Measurements from ENCODE around the gene EDNRB.

The EDNRB gene

GRCh38 chr13:77872995-77873394 is 45.6 kb downstream of the EDNRB start:
- no peak for TF ChIP-seq CTCF (conservative IDR thresholded peaks at IDR 0.05; ENCODE audit: low read depth)
- POLR2A ChIA-PET (ENCODE audit: low non-redundant PET) = no interaction called here
- CTCF ChIA-PET = no interaction called here
- no peak for DNase-seq (ENCODE audit: low spot score)
- H3K27ac ChIP-seq = no peak overlapping the region

DNA sequence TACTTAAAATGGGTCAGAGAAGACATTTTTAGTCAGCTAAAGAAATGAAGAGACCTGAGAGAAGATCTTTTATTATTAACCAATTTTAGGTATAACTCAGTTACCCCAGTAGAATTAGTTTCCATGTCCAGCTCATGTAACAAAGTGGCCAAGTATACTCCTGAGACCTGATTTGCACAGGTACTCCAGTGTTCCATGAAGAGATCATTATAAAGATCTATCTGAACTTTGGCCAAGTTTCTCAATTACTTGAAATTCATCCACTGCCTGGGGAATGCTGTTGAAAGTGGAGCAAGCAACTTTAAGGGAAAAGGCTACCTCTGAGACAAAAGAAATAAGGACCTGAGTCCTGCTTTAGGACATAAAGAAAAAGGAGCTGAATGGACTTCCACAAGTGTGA is 47.0 kb downstream of the EDNRB start:
- no peak for DNase-seq (ENCODE audit: low spot score)
- TF ChIP-seq CTCF (conservative IDR thresholded peaks at IDR 0.05; ENCODE audit: low read depth) = no peak
- ChIA-PET CTCF (no interaction called here), POLR2A (ENCODE audit: low non-redundant PET) (no interaction called here)
- no peak overlapping the region for H3K27ac ChIP-seq

DNA sequence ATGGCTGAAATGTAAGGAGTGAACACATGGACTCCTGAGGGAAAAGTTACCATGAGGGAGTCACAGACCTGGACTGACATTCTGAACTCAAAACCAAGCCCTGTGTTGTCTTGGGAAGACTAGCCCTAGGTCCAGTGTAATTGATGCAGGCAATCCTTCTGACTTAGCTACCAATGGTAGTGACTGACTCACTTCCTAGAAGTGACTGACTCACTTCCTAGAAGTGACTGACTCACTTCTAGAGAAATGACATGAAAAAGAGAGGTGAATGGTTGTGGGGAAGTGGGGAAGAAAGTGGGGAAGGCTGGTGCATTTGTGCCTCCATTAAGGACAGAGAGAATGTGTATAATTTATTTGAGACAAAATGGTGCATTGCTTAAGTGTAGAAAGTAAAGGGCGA is 49.9 kb downstream of the EDNRB start:
- TF ChIP-seq CTCF (conservative IDR thresholded peaks at IDR 0.05; ENCODE audit: low read depth) = no peak
- ChIA-PET CTCF (no interaction called here), POLR2A (ENCODE audit: low non-redundant PET) (no interaction called here)
- H3K27ac ChIP-seq = no peak overlapping the region
- DNase-seq (ENCODE audit: low spot score) = no peak

GRCh38 chr13:77866971-77867370 is 51.7 kb downstream of the EDNRB start:
- ChIA-PET CTCF (interaction anchor here (0.6 kb wide), 1 partner anchor 61 kb away, joined by 3 read pairs; no protein-coding TSS in a partner anchor), POLR2A (ENCODE audit: low non-redundant PET) (no interaction called here)
- TF ChIP-seq CTCF (conservative IDR thresholded peaks at IDR 0.05; ENCODE audit: low read depth) = no peak
- no peak overlapping the region for H3K27ac ChIP-seq
- DNase-seq (ENCODE audit: low spot score) = no peak

DNA sequence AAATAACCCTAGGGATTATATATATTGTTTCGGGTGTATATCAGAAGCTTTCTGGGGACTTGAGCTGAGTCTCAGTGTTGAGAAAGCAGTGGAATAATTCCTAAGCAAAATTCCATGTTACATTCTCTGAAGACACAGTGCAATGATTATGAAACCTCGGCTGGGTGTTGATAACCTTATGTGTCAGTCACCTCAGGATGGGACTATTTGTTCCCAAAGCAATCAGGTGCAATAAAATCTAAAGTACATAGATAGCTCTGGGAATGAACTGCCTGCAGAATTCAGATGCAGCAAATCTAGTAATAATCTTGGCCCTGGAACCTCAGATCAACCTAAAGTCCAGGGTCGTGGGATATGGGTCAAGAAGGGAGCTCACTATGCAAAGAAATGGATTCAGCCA is 53.0 kb downstream of the EDNRB start:
- TF ChIP-seq CTCF (conservative IDR thresholded peaks at IDR 0.05; ENCODE audit: low read depth) = no peak
- ChIA-PET POLR2A (ENCODE audit: low non-redundant PET) (no interaction called here), CTCF (no interaction called here)
- H3K27ac ChIP-seq = no peak overlapping the region
- no peak for DNase-seq (ENCODE audit: low spot score)

DNA sequence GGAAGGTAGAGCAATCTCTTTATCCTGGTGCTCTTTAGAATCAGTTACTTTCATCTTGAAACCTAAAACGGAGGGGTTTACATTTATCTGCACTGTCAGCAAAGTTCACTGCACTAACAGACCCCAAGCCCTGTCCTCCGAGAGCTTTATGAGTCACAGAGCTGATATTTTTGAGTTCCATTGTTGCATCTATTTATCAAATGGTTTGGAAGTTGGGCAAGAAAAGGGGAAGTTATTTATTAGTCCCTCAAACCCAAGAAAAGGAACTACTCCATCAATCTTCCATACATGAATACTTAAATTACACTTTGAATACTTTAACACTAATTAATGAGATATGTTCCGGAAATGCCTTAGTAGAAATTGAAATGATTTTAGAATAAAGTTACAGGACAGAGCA is 55.5 kb downstream of the EDNRB start:
- DNase-seq (ENCODE audit: low spot score) = no peak
- ChIA-PET CTCF (no interaction called here), POLR2A (ENCODE audit: low non-redundant PET) (no interaction called here)
- no peak overlapping the region for H3K27ac ChIP-seq
- no peak for TF ChIP-seq CTCF (conservative IDR thresholded peaks at IDR 0.05; ENCODE audit: low read depth)

DNA sequence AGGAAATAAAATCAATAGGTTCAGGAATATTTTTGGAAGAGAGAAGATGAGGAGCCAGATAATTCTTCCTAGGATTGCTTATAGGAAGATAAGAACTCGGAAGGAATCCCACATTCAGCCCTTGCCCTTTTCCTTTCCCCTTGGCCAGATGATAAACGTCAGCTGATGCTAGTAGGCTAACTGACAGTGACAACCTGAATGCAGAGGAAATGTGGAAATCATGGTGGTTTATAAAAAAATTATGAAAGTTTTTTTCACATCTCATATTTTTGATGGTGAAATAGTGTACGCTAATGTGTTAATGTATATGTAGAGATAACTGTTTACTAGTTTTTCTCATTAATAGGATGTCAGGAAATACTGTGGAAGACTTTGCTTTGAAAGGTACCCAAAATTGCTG is 56.9 kb downstream of the EDNRB start:
- CTCF ChIA-PET = no interaction called here

More for the DNA sequence above, 56.9 kb downstream of the EDNRB start:
- H3K27ac ChIP-seq = no peak overlapping the region
- POLR2A ChIA-PET (ENCODE audit: low non-redundant PET) = no interaction called here
- TF ChIP-seq CTCF (conservative IDR thresholded peaks at IDR 0.05; ENCODE audit: low read depth) = no peak
- DNase-seq (ENCODE audit: low spot score) = no peak

Data from RWPE1 (cell line).